Fibroblast of the conjunctiva (primary cell): ENCODE results near the gene OTUD5.
"Not testable (repeated sequence)": the region's sequence is repeated elsewhere in the genome, so short reads cannot be mapped to it uniquely, and the experiment has no call there.

ENCODE experiments used
- DNase-seq: peaks from one replicate; pipeline ENCODE4 v3.0.0-alpha.2; 2010; ENCODE audit warnings: low read depth

Gene OTUD5

DNA sequence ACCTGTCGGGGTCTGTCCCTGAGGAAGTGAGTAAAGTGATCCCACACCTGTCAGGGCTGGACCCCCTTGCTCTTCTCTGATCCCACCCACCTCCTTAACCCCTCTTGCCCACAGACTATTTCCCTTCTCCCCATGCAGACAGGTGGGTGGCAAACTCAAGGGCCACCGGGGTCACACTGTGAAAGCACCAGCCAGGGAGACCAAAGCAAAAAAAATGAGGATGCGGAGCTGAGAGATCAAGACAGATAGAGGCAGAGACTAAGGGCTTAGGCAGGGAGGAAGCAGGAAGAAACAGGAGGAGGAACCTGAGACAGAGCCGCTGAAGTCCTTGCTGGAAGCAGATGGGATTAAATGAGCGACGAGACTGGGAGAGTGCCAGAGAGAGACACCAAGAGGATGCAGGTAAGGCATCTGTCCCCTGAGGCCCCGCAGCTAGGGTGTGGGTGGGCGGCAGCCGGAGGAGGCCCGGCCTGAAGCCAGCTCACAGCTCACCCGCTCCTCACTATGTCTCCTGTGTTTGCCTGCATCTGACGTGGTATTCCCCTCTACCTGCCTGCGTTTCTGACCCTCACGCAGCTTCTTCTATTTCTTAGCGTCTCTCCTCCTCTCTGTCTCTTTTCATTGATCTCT lies 67.0 kb downstream of the OTUD5 start:
- DNase-seq = no peak

DNA sequence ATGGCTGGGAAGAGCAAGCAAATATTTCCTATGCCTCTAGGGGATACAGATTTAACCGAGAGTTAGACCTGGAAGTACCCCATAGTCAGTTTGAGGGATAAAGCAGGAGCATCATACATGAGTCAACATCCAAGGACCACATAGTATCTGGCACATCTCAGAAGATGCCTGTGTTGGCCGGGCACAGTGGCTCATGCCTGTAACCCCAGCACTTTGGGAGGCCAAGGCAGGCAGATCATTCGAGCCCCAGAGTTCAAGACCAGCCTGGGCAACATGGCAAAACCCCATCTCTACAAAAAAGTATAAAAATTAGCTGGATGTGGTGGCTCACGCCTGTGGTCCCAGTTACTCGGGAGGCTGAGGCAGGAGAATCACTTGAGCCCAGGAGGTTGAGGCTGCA lies 70.8 kb downstream of the OTUD5 start:
- not testable (repeated sequence) for DNase-seq

DNA sequence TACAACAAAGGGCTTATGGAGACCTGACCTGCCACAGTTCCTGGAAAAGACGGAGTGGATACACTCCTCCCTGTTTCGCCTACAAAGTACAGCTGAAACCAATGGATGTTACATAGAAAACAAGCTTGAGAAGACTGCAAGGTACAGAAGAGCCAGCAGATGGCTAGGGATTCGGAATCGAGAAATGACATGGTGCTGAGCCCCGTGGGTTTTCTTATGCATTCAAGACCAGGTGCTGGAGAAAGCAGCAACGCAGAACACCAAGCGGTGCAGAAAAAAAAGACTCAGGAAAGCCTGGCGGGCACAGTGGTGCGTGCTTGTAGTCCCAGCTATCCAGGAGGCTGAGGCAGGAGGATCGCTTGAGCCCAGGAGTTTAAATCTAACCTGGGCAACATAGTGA lies 73.7 kb downstream of the OTUD5 start:
- DNase-seq = no peak

DNA sequence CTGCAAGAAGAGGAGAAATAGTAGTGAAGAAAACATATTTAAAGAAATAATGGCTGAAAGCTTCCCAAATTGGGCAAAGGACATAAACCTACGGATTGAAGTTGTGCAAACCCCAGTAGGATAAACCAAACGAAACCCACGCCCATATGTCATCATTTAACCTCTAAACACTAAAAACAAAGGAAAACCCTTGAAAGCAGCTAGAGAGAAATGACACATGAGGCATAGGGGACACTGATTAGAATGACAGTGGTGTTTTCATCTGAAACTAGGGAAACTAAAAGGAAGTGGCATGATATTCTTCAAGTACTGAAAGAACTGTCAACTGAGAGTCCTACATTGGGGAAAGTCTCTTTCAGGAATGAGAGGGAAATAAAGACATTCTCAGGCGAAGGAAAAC lies 80.5 kb downstream of the OTUD5 start:
- not testable (repeated sequence) for DNase-seq
